ENCODE data around the gene UBL4A.

GRCh38 chrX:154467556-154467955 lies 18.9 kb downstream of the UBL4A start:
- TF ChIP-seq PHB2 (IDR thresholded peaks at IDR 0.05; ENCODE audit: partially characterized antibody) (no peak), CTCF (CRISPR knock-in tag; IDR thresholded peaks at IDR 0.05) (no peak), FOSL1 (CRISPR knock-in tag; IDR thresholded peaks at IDR 0.05; ENCODE audit: borderline replicate concordance) (no peak), RAD21 (CRISPR knock-in tag; IDR thresholded peaks at IDR 0.05) (no peak), ELK4 (CRISPR knock-in tag; IDR thresholded peaks at IDR 0.05; ENCODE audit: borderline replicate concordance) (no peak), ZNF230 (CRISPR knock-in tag; IDR thresholded peaks at IDR 0.05) (no peak), MYC (CRISPR knock-in tag; IDR thresholded peaks at IDR 0.05; ENCODE audit: borderline replicate concordance) (no peak), E2F5 (CRISPR knock-in tag; conservative IDR thresholded peaks at IDR 0.05) (no peak), EZH2 (conservative IDR thresholded peaks at IDR 0.05; ENCODE audit: low read depth, low read length) (no peak)
